AG09309 (cell line): ENCODE measurements around the gene MON2.

Experiments used
- DNase-seq: peaks from one replicate; pipeline ENCODE4 v3.0.0-alpha.2; 2010; ENCODE audit warnings: low read depth
- H3K4me3 ChIP-seq: 2 replicates; pipeline ENCODE4 v1.5.1; 2011; ENCODE audit warnings: mild to moderate bottlenecking, low read depth, low read length, moderate library complexity; ENCODE audit not compliant: control insufficient read depth
- TF ChIP-seq, protein P1 (sequence below): IDR thresholded peaks from 2 replicates; pipeline ENCODE4 v1.5.1; 2011; ENCODE audit warnings: mild to moderate bottlenecking, low read depth, low read length, inconsistent platforms; ENCODE audit not compliant: insufficient read depth, control insufficient read depth; ENCODE audit errors: missing control alignments

Gene MON2

GRCh38 chr12:62631471-62632410 lies 165.1 kb downstream of the MON2 start:
- peak overlapping the region; percentile 56 for H3K4me3 ChIP-seq
- TF ChIP-seq, protein P1, sequence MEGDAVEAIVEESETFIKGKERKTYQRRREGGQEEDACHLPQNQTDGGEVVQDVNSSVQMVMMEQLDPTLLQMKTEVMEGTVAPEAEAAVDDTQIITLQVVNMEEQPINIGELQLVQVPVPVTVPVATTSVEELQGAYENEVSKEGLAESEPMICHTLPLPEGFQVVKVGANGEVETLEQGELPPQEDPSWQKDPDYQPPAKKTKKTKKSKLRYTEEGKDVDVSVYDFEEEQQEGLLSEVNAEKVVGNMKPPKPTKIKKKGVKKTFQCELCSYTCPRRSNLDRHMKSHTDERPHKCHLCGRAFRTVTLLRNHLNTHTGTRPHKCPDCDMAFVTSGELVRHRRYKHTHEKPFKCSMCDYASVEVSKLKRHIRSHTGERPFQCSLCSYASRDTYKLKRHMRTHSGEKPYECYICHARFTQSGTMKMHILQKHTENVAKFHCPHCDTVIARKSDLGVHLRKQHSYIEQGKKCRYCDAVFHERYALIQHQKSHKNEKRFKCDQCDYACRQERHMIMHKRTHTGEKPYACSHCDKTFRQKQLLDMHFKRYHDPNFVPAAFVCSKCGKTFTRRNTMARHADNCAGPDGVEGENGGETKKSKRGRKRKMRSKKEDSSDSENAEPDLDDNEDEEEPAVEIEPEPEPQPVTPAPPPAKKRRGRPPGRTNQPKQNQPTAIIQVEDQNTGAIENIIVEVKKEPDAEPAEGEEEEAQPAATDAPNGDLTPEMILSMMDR = peak; percentile 56
- peak; percentile 79 for DNase-seq

DNA sequence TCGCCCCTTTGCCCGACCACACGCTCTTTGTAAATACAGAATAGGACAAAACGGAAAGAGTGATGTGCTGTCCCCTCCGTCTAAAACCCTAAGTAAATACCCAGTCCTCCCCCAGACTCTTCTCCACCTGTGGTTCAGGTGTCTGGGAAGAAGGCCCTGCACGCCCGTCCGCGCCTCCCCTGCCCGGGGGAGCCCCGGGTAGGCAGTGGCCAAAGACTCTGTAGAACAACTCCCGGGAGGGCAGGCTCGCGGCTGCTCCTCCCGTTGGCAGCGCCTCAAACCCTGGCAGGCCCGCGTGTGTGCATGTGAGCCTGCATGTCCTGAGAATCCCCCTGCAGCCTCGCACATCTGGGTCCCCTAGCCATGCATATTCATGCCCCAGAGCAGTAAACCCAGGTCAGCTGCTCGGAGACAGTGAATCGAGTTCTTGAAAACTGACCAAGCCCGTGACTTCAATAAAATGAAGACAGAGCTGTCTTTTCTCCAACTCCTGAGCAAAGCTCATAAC lies 165.8 kb downstream of the MON2 start:
- TF ChIP-seq, protein P1 = no peak

GRCh38 chr12:62635649-62636048 lies 169.0 kb downstream of the MON2 start:
- DNase-seq = no peak
- TF ChIP-seq, protein P1 = no peak
- H3K4me3 ChIP-seq = no peak overlapping the region

More for the DNA sequence above, 165.8 kb downstream of the MON2 start:
- peak overlapping the region; percentile 56 for H3K4me3 ChIP-seq
- peak; percentile 37 for DNase-seq

GRCh38 chr12:62637679-62638078 lies 171.1 kb downstream of the MON2 start:
- no peak for DNase-seq
- TF ChIP-seq, protein P1 = no peak
- no peak overlapping the region for H3K4me3 ChIP-seq

- H3K4me3 ChIP-seq = no peak overlapping the region
- no peak for DNase-seq
- TF ChIP-seq, protein P1 = no peak
Measured at GRCh38 chr12:62640910-62641448, 174.4 kb downstream of the MON2 start.

DNA sequence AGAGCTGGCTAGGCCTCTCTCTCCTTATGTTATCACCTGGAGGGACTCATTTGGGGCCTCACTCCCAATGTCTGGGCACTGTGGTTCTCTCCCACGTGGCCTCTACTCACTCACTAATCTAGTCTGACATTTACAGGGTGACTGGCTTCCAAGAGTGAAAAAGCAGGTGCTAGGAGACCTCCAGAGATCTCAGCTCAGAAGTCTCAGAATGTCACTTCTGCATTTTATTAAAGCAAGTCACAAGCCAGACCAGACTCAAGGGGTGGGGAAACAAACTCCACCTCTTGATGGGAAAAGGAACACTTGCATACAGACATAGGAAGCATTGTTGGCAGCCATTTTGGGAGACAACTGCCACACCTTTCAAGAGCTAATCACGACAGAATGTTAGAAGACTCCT lies 175.9 kb downstream of the MON2 start:
- DNase-seq = no peak
- TF ChIP-seq, protein P1 = no peak
- no peak overlapping the region for H3K4me3 ChIP-seq
